SK-N-SH (cell line): ENCODE data around the gene FAM118A. TPM values are rescaled to one million over a fixed set of nuclear protein-coding genes. Genes with fewer than 3 reads are reported as not detected.

Experiments
- CTCF ChIA-PET: fragments of 300-600, 350-600 bp; formaldehyde crosslinking; extraction: SDS; loops from one replicate; lab custom pipeline; 2021; lab: Yijun Ruan, JAX
- POLR2A ChIA-PET: fragments of 350-600 bp; sonication (Branson Sonifier 250); formaldehyde crosslinking; extraction: SDS; loops from one replicate; lab custom pipeline; 2020; ENCODE audit warnings: antibody characterized with exemption, inconsistent platforms; lab: Yijun Ruan, JAX
- DNase-seq: peaks from one replicate; pipeline ENCODE4 v3.0.0; 2012
- H2AFZ ChIP-seq: fragments of 200-600 bp; sonication (generic); 2 replicates; pipeline ENCODE4 v1.8.1; 2016; ENCODE audit warnings: antibody characterized with exemption, mild to moderate bottlenecking, low read depth
- H3F3A ChIP-seq: fragments of 200-600 bp; sonication (generic); replicated peaks from 2 replicates; pipeline ENCODE3; 2016; ENCODE audit warnings: antibody characterized with exemption, mild to moderate bottlenecking; ENCODE audit not compliant: insufficient read depth
- H3K27ac ChIP-seq, 2 experiments: fragments of 200-500 bp in 1 of 2; fragments of 200-600 bp in 1 of 2; sonication (Bioruptor generic) in 1 of 2; sonication (generic), shearing (Covaris generic) in 1 of 2; 2 replicates each; pipeline versions ENCODE4 v1.5.1 to v1.6.1; 2014 to 2016; ENCODE audit warnings: low read depth in 2 of 2, inconsistent platforms in 1 of 2, low read length in 1 of 2, mild to moderate bottlenecking in 1 of 2, mixed read lengths in 1 of 2
- H3K27me3 ChIP-seq: fragments of 200-600 bp; sonication (generic), shearing (Covaris generic); 2 replicates; pipeline ENCODE4 v1.6.1; 2016; ENCODE audit warnings: mixed run types; ENCODE audit not compliant: insufficient read depth
- H3K36me3 ChIP-seq, 2 experiments: fragments of 200-500 bp in 1 of 2; fragments of 200-600 bp in 1 of 2; sonication (Bioruptor generic) in 1 of 2; sonication (generic) in 1 of 2; replicated peaks in 1 of 2; 2 replicates each; pipeline versions ENCODE3 to v1.5.1; 2014 to 2016; ENCODE audit warnings: low read length in 1 of 2, mild to moderate bottlenecking in 1 of 2; ENCODE audit not compliant: insufficient read depth in 2 of 2, control insufficient read depth in 1 of 2
- H3K4me1 ChIP-seq, 2 experiments: fragments of 200-500 bp in 1 of 2; fragments of 200-600 bp in 1 of 2; sonication (Bioruptor generic) in 1 of 2; sonication (generic), shearing (Covaris generic) in 1 of 2; 2 replicates each; pipeline versions ENCODE4 v1.5.1 to v1.6.1; 2014 to 2016; ENCODE audit warnings: low read depth in 1 of 2, low read length in 1 of 2, mixed run types in 1 of 2; ENCODE audit not compliant: insufficient read depth in 2 of 2, control insufficient read depth in 1 of 2
- H3K4me2 ChIP-seq: fragments of 200-600 bp; sonication (generic), shearing (Covaris generic); 2 replicates; pipeline ENCODE4 v1.6.1; 2017; ENCODE audit warnings: mixed run types
- H3K4me3 ChIP-seq, 2 experiments: fragments of 200-500 bp in 1 of 2; fragments of 200-600 bp in 1 of 2; sonication (Bioruptor generic) in 1 of 2; sonication (generic), shearing (Covaris generic) in 1 of 2; 2 replicates each; pipeline versions ENCODE4 v1.5.1 to v1.8.1; 2014 to 2016; ENCODE audit warnings: low read depth in 2 of 2, inconsistent platforms in 1 of 2, low read length in 1 of 2, mild to moderate bottlenecking in 1 of 2, mixed read lengths in 1 of 2, moderate library complexity in 1 of 2
- H3K79me2 ChIP-seq: fragments of 200-600 bp; sonication (generic); 2 replicates; pipeline ENCODE4 v1.8.1; 2017; ENCODE audit warnings: mild to moderate bottlenecking; ENCODE audit not compliant: insufficient read depth
- H3K9ac ChIP-seq: fragments of 200-600 bp; sonication (generic); 2 replicates; pipeline ENCODE4 v1.6.1; 2017; ENCODE audit warnings: mixed run types
- H3K9me2 ChIP-seq: fragments of 200-600 bp; sonication (generic); 2 replicates; pipeline ENCODE4 v1.6.1; 2017; ENCODE audit warnings: mixed run types
- H3K9me3 ChIP-seq: fragments of 200-600 bp; sonication (generic); 2 replicates; pipeline ENCODE4 v1.6.1; 2017; ENCODE audit warnings: mixed run types, mild to moderate bottlenecking, moderate library complexity
- H4K20me1 ChIP-seq: fragments of 200-600 bp; sonication (generic); 2 replicates; pipeline ENCODE4 v1.6.1; 2017; ENCODE audit warnings: mild to moderate bottlenecking, mixed run types; ENCODE audit not compliant: insufficient read depth
- CHD2 ChIP-seq: fragments of 150-350 bp; IDR thresholded peaks from 2 replicates; pipeline ENCODE4 v1.6.1; 2018; ENCODE audit warnings: low read length; ENCODE audit not compliant: partially characterized antibody
- EZH2phosphoT487 ChIP-seq: fragments of 200-600 bp; sonication (generic); IDR thresholded peaks from 2 replicates; pipeline ENCODE4 v1.6.1; 2017; ENCODE audit warnings: low read depth, mixed run types, mild to moderate bottlenecking, antibody characterized with exemption, moderate library complexity, borderline replicate concordance
- FOSL2 ChIP-seq: IDR thresholded peaks from 2 replicates; pipeline ENCODE4 v1.4.0; 2012; ENCODE audit warnings: low read depth, mild to moderate bottlenecking, moderate library complexity, borderline replicate concordance
- FOXJ3 ChIP-seq: sonication (generic); formaldehyde crosslinking; IDR thresholded peaks from 2 replicates; pipeline ENCODE4 v1.5.1; 2020; ENCODE audit warnings: mild to moderate bottlenecking, missing genetic modification reagents
- GABPA ChIP-seq: IDR thresholded peaks from 2 replicates; pipeline ENCODE4 v1.4.0; 2012; ENCODE audit warnings: low read depth, mild to moderate bottlenecking
- GATA2 ChIP-seq: sonication (generic); formaldehyde crosslinking; IDR thresholded peaks from 2 replicates; pipeline ENCODE4 v1.5.0; 2020; ENCODE audit warnings: mild to moderate bottlenecking, missing genetic modification reagents
- IRF3 ChIP-seq: fragments of 150-350 bp; IDR thresholded peaks from 2 replicates; pipeline ENCODE4 v1.6.1; 2016; ENCODE audit warnings: mild to moderate bottlenecking, low read depth, low read length
- MEF2A ChIP-seq: IDR thresholded peaks from 2 replicates; pipeline ENCODE4 v1.4.0; 2012; ENCODE audit warnings: low read depth, borderline replicate concordance
- NFIC ChIP-seq: IDR thresholded peaks from 2 replicates; pipeline ENCODE4 v1.4.0; 2012; ENCODE audit warnings: borderline replicate concordance
- NRF1 ChIP-seq: IDR thresholded peaks from 2 replicates; pipeline ENCODE4 v1.6.1; 2012; ENCODE audit warnings: low read depth, mild to moderate bottlenecking, low read length
- POLR2AphosphoS5 ChIP-seq: IDR thresholded peaks from 2 replicates; pipeline ENCODE4 v1.6.1; 2012; ENCODE audit warnings: low read depth, low read length
- RXRA ChIP-seq: IDR thresholded peaks from 2 replicates; pipeline ENCODE4 v1.4.0; 2012; ENCODE audit warnings: low read depth, mild to moderate bottlenecking, borderline replicate concordance
- SIN3A ChIP-seq: IDR thresholded peaks from 2 replicates; pipeline ENCODE4 v1.6.1; 2012; ENCODE audit warnings: low read depth, mild to moderate bottlenecking, low read length, moderate library complexity, borderline replicate concordance
- SMC3 ChIP-seq: IDR thresholded peaks from 2 replicates; pipeline ENCODE4 v1.6.1; 2012; ENCODE audit warnings: low read depth, low read length, improper control_type of control experiment
- TAF1 ChIP-seq: IDR thresholded peaks from 2 replicates; pipeline ENCODE4 v1.6.1; 2012; ENCODE audit warnings: low read depth, mild to moderate bottlenecking, low read length, moderate library complexity, borderline replicate concordance
- TEAD4 ChIP-seq: IDR thresholded peaks from 2 replicates; pipeline ENCODE4 v1.4.0; 2012; ENCODE audit warnings: mild to moderate bottlenecking, borderline replicate concordance; ENCODE audit not compliant: insufficient read depth
- USF1 ChIP-seq: IDR thresholded peaks from 2 replicates; pipeline ENCODE4 v1.4.0; 2012; ENCODE audit warnings: low read depth, borderline replicate concordance
- YY1 ChIP-seq: IDR thresholded peaks from 2 replicates; pipeline ENCODE4 v1.4.0; 2012; ENCODE audit warnings: low read depth, mild to moderate bottlenecking
- WGBS: methylation state at CpG from one replicate; pipeline ENCODE4 v1.1.6; 2017; ENCODE audit warnings: low lambda C conversion rate; 5-methylcytosine and 5-hydroxymethylcytosine counted together
- polyA plus RNA-seq, 3 experiments: library from polyadenylated mRNA; depleted of rRNA; stranded (reverse); fragments of >200 nt; gene quantifications; 2 replicates each; pipeline ENCODE4 v1.2.3, GENCODE V29; 2012
- TF ChIP-seq, protein P1 (sequence below): fragments of 150-350 bp; IDR thresholded peaks from 2 replicates; pipeline ENCODE4 v1.6.1; 2017; ENCODE audit warnings: antibody characterized with exemption, low read length, low read depth, borderline replicate concordance
- TF ChIP-seq, protein P2 (sequence below): IDR thresholded peaks from 2 replicates; pipeline ENCODE4; 2012
- TF ChIP-seq, protein P3 (sequence below): fragments of 200-600 bp; sonication (generic); IDR thresholded peaks from 2 replicates; pipeline ENCODE4 v1.6.1; 2017; ENCODE audit warnings: antibody characterized with exemption, mild to moderate bottlenecking, moderate library complexity

FAM118A gene
- polyA plus RNA-seq, 1 of the 3 experiments (the other 2 are of a cell fraction), result 11.3 TPM

GRCh38 chr22:45334528-45334927, 24.8 kb downstream of the FAM118A start:
- TF ChIP-seq YY1, result no peak
- TF ChIP-seq GATA2 (CRISPR knock-in tag), result no peak
- TF ChIP-seq CHD2, result no peak
- no peak for TF ChIP-seq TAF1
- TF ChIP-seq GABPA, result no peak
- no peak for TF ChIP-seq FOXJ3 (CRISPR knock-in tag)
- TF ChIP-seq NRF1, result no peak
- no peak for TF ChIP-seq RXRA
- TF ChIP-seq, protein P1, sequence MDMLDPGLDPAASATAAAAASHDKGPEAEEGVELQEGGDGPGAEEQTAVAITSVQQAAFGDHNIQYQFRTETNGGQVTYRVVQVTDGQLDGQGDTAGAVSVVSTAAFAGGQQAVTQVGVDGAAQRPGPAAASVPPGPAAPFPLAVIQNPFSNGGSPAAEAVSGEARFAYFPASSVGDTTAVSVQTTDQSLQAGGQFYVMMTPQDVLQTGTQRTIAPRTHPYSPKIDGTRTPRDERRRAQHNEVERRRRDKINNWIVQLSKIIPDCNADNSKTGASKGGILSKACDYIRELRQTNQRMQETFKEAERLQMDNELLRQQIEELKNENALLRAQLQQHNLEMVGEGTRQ, result no peak
- TF ChIP-seq SMC3, result no peak
- TF ChIP-seq SIN3A, result no peak
- TF ChIP-seq FOSL2, result no peak
- no peak for TF ChIP-seq USF1
- TF ChIP-seq, all 33 proteins: peak for 0
- no peak overlapping the region for H3K4me2 ChIP-seq
- H3K9me3 ChIP-seq, result no peaks in the 10 kb centered on the region
- no peak for DNase-seq
- H3K36me3 ChIP-seq, result peaks cover 0 to 59% of the 10 kb centered on the region in 2 experiments
- no peak overlapping the region for H3K9ac ChIP-seq
- no peak overlapping the region for H3K27ac ChIP-seq
- ChIA-PET CTCF (interaction anchor here (0.9 to 1.1 kb wide), 2 partner anchors 15 to 88 kb away, joined by 4 read pairs; no protein-coding TSS in a partner anchor), POLR2A (no interaction called here)
- H3F3A ChIP-seq, result peaks cover 3% of the 10 kb centered on the region
- no peaks in the 10 kb centered on the region for H3K79me2 ChIP-seq
- no peaks in the 10 kb centered on the region for H3K9me2 ChIP-seq
- H2AFZ ChIP-seq, result no peak overlapping the region
- 92% methylated on average over 3 of the region's 9 CpGs for WGBS
- no peak overlapping the region for H3K4me3 ChIP-seq
- H3K27me3 ChIP-seq, result no peaks in the 10 kb centered on the region
- no peaks in the 10 kb centered on the region for H4K20me1 ChIP-seq
- peaks cover 0 to 18% of the 10 kb centered on the region in 2 experiments; a peak in 2 of 4 replicates for H3K4me1 ChIP-seq

- H3K9me3 ChIP-seq, result no peaks in the 10 kb centered on the region
- H3K9ac ChIP-seq, result no peak overlapping the region
- H3F3A ChIP-seq, result no peaks in the 10 kb centered on the region
- no peak overlapping the region for H2AFZ ChIP-seq
- H3K79me2 ChIP-seq, result no peaks in the 10 kb centered on the region
- DNase-seq, result peak; percentile 48
- WGBS, result 82% methylated on average over 14 of the region's 26 CpGs
- no peak overlapping the region; a peak in 1 of 4 replicates for H3K27ac ChIP-seq
- no peaks in the 10 kb centered on the region for H3K9me2 ChIP-seq
- H3K27me3 ChIP-seq, result no peaks in the 10 kb centered on the region
- H4K20me1 ChIP-seq, result no peaks in the 10 kb centered on the region
- CTCF ChIA-PET, result interaction anchor here (0.9 to 1.1 kb wide), 2 partner anchors 15 to 89 kb away, joined by 4 read pairs; no protein-coding TSS in a partner anchor
- POLR2A ChIA-PET, result no interaction called here
- no peak overlapping the region for H3K4me2 ChIP-seq
- H3K36me3 ChIP-seq, result peaks cover 0 to 65% of the 10 kb centered on the region in 2 experiments
- H3K4me3 ChIP-seq, result no peak overlapping the region
- H3K4me1 ChIP-seq, result peaks cover 0 to 12% of the 10 kb centered on the region in 2 experiments; a peak in 2 of 4 replicates
- TF ChIP-seq EZH2phosphoT487, result no peak
- no peak for TF ChIP-seq NFIC
- no peak for TF ChIP-seq MEF2A
- no peak for TF ChIP-seq IRF3
- TF ChIP-seq, protein P2, sequence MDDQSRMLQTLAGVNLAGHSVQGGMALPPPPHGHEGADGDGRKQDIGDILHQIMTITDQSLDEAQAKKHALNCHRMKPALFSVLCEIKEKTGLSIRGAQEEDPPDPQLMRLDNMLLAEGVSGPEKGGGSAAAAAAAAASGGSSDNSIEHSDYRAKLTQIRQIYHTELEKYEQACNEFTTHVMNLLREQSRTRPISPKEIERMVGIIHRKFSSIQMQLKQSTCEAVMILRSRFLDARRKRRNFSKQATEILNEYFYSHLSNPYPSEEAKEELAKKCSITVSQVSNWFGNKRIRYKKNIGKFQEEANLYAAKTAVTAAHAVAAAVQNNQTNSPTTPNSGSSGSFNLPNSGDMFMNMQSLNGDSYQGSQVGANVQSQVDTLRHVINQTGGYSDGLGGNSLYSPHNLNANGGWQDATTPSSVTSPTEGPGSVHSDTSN, result no peak
- TF ChIP-seq TEAD4, result no peak
- TF ChIP-seq, protein P3, sequence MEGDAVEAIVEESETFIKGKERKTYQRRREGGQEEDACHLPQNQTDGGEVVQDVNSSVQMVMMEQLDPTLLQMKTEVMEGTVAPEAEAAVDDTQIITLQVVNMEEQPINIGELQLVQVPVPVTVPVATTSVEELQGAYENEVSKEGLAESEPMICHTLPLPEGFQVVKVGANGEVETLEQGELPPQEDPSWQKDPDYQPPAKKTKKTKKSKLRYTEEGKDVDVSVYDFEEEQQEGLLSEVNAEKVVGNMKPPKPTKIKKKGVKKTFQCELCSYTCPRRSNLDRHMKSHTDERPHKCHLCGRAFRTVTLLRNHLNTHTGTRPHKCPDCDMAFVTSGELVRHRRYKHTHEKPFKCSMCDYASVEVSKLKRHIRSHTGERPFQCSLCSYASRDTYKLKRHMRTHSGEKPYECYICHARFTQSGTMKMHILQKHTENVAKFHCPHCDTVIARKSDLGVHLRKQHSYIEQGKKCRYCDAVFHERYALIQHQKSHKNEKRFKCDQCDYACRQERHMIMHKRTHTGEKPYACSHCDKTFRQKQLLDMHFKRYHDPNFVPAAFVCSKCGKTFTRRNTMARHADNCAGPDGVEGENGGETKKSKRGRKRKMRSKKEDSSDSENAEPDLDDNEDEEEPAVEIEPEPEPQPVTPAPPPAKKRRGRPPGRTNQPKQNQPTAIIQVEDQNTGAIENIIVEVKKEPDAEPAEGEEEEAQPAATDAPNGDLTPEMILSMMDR, result no peak
- no peak for TF ChIP-seq RXRA
- TF ChIP-seq POLR2AphosphoS5, result no peak
Observed at GRCh38 chr22:45335021-45335818, 25.5 kb downstream of the FAM118A start.
